ENCODE data around the gene EHBP1L1.

DNA sequence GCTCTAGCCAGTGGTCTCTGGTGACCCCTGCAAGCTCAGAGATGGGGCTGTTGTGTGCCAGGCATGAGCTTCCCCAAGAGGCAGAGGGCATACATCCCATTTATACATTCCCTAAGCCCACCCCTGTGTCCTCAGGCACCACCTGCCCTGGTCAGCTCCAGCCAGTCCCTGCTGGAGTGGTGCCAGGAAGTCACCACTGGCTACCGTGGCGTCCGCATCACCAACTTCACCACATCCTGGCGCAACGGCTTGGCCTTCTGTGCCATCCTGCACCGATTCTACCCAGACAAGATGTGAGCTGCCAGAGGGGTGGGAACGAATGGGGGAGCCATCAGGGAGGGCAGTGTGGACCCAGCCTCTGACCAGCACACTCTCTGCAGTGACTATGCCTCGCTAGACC is 8.3 kb downstream of the EHBP1L1 start:
- TF ChIP-seq, protein P1, sequence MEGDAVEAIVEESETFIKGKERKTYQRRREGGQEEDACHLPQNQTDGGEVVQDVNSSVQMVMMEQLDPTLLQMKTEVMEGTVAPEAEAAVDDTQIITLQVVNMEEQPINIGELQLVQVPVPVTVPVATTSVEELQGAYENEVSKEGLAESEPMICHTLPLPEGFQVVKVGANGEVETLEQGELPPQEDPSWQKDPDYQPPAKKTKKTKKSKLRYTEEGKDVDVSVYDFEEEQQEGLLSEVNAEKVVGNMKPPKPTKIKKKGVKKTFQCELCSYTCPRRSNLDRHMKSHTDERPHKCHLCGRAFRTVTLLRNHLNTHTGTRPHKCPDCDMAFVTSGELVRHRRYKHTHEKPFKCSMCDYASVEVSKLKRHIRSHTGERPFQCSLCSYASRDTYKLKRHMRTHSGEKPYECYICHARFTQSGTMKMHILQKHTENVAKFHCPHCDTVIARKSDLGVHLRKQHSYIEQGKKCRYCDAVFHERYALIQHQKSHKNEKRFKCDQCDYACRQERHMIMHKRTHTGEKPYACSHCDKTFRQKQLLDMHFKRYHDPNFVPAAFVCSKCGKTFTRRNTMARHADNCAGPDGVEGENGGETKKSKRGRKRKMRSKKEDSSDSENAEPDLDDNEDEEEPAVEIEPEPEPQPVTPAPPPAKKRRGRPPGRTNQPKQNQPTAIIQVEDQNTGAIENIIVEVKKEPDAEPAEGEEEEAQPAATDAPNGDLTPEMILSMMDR (IDR thresholded peaks at IDR 0.05; ENCODE audit: control extremely low read depth in 1 of 3, insufficient read depth in 1 of 3, low read depth in 1 of 3, low read length in 3 of 3): no peak
- TF ChIP-seq EZH2 (IDR thresholded peaks at IDR 0.05; ENCODE audit: low read depth, low read length, severe bottlenecking) (no peak), HDAC2 (IDR thresholded peaks at IDR 0.05; ENCODE audit: borderline replicate concordance in 1 of 2, low read depth in 2 of 2, low read length in 2 of 2) (no peak), RBBP5 (IDR thresholded peaks at IDR 0.05; ENCODE audit: borderline replicate concordance, low read depth, low read length) (no peak), SIX5 (IDR thresholded peaks at IDR 0.05; ENCODE audit: low read depth, low read length) (no peak), PHF8 (conservative IDR thresholded peaks at IDR 0.05; ENCODE audit: low read depth, low read length) (no peak), SUZ12 (IDR thresholded peaks at IDR 0.05; ENCODE audit: low read length) (no peak), EP300 (IDR thresholded peaks at IDR 0.05; ENCODE audit: borderline replicate concordance in 1 of 2, low read depth in 2 of 2, low read length in 2 of 2) (no peak), RFX5 (IDR thresholded peaks at IDR 0.05; ENCODE audit: borderline replicate concordance, low read depth, low read length) (no peak)
- TF ChIP-seq, protein P2, sequence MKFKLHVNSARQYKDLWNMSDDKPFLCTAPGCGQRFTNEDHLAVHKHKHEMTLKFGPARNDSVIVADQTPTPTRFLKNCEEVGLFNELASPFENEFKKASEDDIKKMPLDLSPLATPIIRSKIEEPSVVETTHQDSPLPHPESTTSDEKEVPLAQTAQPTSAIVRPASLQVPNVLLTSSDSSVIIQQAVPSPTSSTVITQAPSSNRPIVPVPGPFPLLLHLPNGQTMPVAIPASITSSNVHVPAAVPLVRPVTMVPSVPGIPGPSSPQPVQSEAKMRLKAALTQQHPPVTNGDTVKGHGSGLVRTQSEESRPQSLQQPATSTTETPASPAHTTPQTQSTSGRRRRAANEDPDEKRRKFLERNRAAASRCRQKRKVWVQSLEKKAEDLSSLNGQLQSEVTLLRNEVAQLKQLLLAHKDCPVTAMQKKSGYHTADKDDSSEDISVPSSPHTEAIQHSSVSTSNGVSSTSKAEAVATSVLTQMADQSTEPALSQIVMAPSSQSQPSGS (IDR thresholded peaks at IDR 0.05; ENCODE audit: low read length): no peak
